ENCODE measurements around the gene PRIM2.

DNA sequence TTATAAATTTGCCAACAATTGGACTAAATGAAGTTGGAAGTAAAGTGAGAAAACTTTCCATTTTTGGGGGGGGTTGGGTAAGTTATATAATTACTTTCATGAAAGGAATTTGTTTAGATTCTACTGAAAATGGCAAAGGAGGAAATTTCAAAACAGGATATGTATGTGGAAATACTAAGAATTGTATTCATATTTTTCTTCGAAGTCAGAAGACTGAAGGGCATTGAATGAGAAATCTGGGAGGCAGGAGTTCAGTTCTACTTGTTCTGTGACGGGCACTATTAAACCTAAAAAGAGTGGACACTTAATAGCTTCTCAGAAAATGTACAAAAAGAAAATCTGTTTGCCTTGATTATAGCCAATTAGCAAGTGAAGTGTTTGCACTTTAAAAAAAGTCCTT is 114.7 kb downstream of the PRIM2 start:
- TF ChIP-seq, protein P1, sequence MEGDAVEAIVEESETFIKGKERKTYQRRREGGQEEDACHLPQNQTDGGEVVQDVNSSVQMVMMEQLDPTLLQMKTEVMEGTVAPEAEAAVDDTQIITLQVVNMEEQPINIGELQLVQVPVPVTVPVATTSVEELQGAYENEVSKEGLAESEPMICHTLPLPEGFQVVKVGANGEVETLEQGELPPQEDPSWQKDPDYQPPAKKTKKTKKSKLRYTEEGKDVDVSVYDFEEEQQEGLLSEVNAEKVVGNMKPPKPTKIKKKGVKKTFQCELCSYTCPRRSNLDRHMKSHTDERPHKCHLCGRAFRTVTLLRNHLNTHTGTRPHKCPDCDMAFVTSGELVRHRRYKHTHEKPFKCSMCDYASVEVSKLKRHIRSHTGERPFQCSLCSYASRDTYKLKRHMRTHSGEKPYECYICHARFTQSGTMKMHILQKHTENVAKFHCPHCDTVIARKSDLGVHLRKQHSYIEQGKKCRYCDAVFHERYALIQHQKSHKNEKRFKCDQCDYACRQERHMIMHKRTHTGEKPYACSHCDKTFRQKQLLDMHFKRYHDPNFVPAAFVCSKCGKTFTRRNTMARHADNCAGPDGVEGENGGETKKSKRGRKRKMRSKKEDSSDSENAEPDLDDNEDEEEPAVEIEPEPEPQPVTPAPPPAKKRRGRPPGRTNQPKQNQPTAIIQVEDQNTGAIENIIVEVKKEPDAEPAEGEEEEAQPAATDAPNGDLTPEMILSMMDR (IDR thresholded peaks at IDR 0.05), result no peak
- no peak for TF ChIP-seq POLR2A (IDR thresholded peaks at IDR 0.05)

All from thyroid gland (tissue), 4 donors.